GM10847 (cell line): ENCODE measurements around the gene SUDS3.

Experiments used
- POLR2A ChIP-seq: IDR thresholded peaks from 2 replicates; pipeline ENCODE4 v1.6.1; 2011; ENCODE audit not compliant: insufficient read length; ENCODE audit errors: extremely low read depth

Gene SUDS3

GRCh38 chr12:118418385-118419057 lies 42.2 kb downstream of the SUDS3 start:
- TF ChIP-seq POLR2A = no peak

GRCh38 chr12:118420673-118421072 lies 44.3 kb downstream of the SUDS3 start:
- no peak for TF ChIP-seq POLR2A

GRCh38 chr12:118424884-118425283 lies 48.5 kb downstream of the SUDS3 start:
- no peak for TF ChIP-seq POLR2A

GRCh38 chr12:118425364-118425763 lies 49.0 kb downstream of the SUDS3 start:
- no peak for TF ChIP-seq POLR2A

- TF ChIP-seq POLR2A = no peak
Observed at GRCh38 chr12:118427819-118428218, 51.5 kb downstream of the SUDS3 start.

- TF ChIP-seq POLR2A = no peak
Observed at GRCh38 chr12:118428643-118429042, 52.3 kb downstream of the SUDS3 start.

GRCh38 chr12:118429688-118430383 lies 53.5 kb downstream of the SUDS3 start:
- no peak for TF ChIP-seq POLR2A

GRCh38 chr12:118430516-118430915 lies 54.2 kb downstream of the SUDS3 start:
- TF ChIP-seq POLR2A = no peak

- no peak for TF ChIP-seq POLR2A
Observed at GRCh38 chr12:118432812-118433545, 56.6 kb downstream of the SUDS3 start.

- TF ChIP-seq POLR2A = no peak
Observed at GRCh38 chr12:118436002-118436730, 59.8 kb downstream of the SUDS3 start.

GRCh38 chr12:118436986-118437385 lies 60.6 kb downstream of the SUDS3 start:
- no peak for TF ChIP-seq POLR2A

GRCh38 chr12:118439068-118439467 lies 62.7 kb downstream of the SUDS3 start:
- no peak for TF ChIP-seq POLR2A

GRCh38 chr12:118446247-118446646 lies 69.9 kb downstream of the SUDS3 start:
- TF ChIP-seq POLR2A = no peak

GRCh38 chr12:118447181-118447580 lies 70.8 kb downstream of the SUDS3 start:
- TF ChIP-seq POLR2A = no peak

- TF ChIP-seq POLR2A = no peak
Observed at GRCh38 chr12:118448341-118448740, 72.0 kb downstream of the SUDS3 start.

GRCh38 chr12:118455327-118455726 lies 79.0 kb downstream of the SUDS3 start:
- no peak for TF ChIP-seq POLR2A

- no peak for TF ChIP-seq POLR2A
Observed at GRCh38 chr12:118456741-118457140, 80.4 kb downstream of the SUDS3 start.
